Brain pericyte (primary cell): ENCODE results near the gene PPFIBP1.

Experiments used
- DNase-seq: peaks from one replicate; pipeline ENCODE4 v3.0.0-alpha.2; 2012; ENCODE audit warnings: low read depth, low spot score

PPFIBP1 gene

DNA sequence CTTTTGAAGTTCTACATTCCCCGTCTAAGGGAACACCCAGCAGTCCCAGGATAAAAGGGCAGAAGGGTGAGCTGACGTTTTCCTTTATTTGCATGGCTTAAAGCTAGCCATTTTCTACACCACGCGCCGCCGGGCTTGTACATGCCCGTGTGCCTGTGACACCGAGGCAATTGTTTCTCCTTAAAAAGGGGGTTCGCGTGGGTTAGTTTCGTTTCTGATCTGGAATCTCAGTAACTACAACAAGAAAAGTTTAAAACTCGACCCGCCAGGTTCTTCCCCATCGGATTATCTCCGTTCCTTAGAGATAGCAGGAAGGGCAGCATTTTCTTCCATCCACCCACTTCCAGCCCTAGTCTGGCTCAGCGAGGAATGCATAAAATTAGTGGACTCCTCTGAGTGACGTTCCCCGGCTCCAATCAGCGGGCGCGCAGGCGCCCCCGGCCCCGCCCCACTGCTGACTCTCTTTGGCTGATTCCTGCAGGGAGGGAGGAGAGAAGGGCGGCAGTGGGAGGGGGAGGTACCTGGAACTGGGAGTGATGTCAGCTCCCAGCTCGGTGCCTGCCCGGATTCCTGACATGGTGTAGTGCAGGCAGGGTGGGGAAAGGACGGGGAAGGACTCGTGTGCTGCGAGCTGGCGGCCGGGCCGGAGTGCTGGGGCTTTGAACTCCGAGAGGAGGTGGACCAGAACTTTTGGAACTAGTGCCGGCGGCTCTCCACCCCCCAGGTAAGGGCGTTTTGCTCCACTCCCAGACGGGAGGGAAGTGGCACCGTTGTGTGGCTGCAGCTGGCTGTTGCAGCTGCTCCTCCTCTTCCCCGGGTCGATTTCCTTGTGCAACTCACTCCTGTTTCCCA lies at the start of gene PPFIBP1:
PPFIBP1 (plus strand) TSS at position 565 of the 852 bp plus-strand sequence. CDS start 109,191 bp downstream, outside the sequence.
- peak; percentile 91 for DNase-seq

- no peak for DNase-seq
These were observed 49.7 kb upstream of the PPFIBP1 start for GRCh38 chr12:27474344-27474743.

- DNase-seq = no peak
These were observed 47.0 kb upstream of the PPFIBP1 start for GRCh38 chr12:27477049-27477448.

- no peak for DNase-seq
These were observed 45.1 kb upstream of the PPFIBP1 start for GRCh38 chr12:27478949-27479348.

- no peak for DNase-seq
These were observed 44.0 kb upstream of the PPFIBP1 start for GRCh38 chr12:27480016-27480415.

DNA sequence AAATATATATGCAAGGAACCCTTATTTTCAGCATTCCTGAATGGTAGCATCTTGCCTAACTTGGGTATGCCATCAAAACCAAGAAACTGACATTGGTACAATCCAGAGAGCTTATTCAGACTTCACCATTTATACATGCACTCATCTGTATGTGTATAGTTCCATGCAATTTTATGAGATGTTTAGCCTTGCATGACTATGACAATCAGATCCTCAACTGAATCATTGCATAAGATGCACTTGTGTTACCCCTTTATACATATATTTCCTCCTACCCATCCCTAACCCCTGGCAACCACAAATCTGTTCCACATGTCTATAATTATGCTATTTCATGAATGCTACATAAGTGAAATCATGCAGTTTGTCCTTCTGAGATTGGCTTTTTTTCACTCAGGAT lies 37.0 kb upstream of the PPFIBP1 start:
- DNase-seq = no peak

DNA sequence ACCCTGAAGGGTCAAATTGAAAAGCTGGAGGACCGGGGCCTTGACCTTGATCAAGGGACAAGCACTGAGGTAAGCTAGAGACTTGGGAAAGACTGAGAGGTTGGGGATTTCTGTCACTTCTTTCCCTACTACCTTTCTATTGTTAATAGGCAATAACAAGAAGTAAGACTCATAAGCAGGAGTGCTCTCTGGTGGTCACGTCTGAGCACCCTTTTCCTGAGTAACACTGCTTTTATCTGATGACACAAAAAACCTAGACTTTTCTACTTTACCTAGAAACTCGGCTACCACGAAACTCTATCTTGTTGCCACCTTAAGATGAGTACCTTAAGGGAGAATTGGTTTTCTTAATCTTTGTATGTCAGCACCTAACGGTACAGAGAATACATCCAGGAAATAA lies 35.5 kb upstream of the PPFIBP1 start:
- no peak for DNase-seq

DNA sequence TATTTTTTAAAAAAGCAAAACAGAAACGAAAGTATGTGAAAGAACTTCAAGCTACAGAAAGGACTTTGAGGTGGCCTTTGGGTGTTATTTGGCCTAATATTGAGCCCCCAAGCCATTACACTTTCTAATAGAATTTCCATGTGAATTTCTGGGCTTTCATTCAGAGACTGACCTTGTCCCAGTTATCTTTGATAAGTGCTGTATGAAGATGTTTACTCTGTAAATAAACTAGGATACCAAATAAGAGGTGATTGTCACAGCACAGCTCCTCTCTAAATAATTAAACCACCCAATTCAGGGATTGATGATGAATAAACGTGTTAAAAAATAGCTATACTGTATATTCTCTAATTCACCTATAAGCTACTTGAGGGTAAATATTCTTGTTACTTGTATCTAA lies 32.8 kb upstream of the PPFIBP1 start:
- no peak for DNase-seq

GRCh38 chr12:27493260-27493940 lies 30.6 kb upstream of the PPFIBP1 start:
- no peak for DNase-seq

DNA sequence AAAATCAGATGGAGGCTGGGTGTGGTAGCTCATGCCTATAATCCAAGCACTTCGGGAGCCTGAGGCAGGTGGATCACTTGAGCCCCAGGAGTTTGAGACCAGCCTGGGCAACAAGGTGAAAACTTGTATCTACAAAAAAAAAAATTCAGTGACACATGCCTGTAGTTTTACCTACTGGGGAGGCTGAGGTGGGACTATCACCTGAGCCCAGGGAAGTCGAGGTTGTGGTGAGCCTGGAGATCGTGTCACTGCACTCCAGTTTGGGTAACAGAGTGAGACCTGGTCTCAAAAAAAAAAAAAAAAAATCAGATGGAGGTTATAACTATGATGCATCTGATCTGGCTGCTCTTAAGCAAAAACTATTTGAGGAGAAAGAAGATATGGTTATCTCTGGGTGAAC lies 26.6 kb upstream of the PPFIBP1 start:
- DNase-seq = no peak

DNA sequence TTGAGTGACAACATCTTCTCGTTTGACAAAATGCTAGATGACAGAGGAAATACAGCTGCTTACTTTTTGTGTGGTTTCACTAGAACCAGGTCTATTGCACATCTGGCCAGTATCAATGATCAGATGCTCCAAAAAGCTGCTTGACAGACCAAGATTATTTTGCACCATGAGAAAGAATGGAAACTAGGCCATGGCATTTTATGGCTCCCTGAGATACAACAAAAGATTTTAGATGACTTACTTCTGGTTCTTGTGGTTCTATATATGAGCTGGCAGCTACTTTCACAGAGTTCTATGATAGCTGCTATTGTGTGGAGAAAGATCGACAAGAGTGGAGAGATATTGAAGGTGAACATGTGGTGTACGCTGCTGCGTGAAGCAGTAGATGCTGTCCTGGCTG lies 25.9 kb upstream of the PPFIBP1 start:
- no peak for DNase-seq

- DNase-seq = no peak
These were observed 25.2 kb upstream of the PPFIBP1 start for GRCh38 chr12:27498761-27499160.

- DNase-seq = no peak
These were observed 24.6 kb upstream of the PPFIBP1 start for GRCh38 chr12:27499377-27499776.

GRCh38 chr12:27500546-27500945 lies 23.5 kb upstream of the PPFIBP1 start:
- no peak for DNase-seq

- no peak for DNase-seq
These were observed 22.0 kb upstream of the PPFIBP1 start for GRCh38 chr12:27502021-27502435.

DNA sequence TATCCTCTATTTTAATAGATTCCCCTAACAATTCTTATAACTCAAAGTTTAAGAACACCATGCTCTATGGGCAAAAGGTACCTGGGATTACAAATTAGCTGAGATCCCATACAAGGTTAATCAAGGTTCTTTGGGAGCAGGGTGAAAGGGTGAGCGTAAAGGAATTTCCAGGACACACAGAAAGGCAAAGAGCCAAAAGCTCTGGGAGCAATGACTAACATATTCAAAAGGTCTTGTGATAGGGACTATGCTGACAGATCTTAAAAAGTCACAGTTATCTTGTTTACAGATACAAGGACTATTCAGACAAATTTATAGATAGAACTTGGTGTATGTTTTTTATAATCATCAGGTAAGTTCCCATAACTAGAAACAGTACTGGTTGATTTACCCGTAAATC lies 19.5 kb upstream of the PPFIBP1 start:
- DNase-seq = no peak

DNA sequence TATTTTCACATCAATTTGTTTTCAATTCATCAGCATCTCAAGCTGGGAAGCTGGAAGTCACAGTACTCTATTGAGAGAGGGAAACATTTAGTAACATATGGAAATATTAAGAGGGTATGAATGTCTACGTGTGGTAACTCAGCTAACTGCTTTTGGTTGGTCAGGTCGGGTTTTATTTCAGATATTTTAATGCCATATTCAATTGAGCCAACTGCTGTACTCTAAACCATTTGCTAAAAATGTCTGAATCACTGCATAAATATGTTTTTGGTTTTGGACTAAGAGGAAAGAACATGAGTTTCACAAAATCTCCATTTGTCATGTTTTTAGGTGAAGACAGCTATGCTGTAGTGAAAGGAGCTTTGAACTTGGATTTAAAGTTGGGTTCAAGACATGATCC lies 18.9 kb upstream of the PPFIBP1 start:
- DNase-seq = no peak

DNA sequence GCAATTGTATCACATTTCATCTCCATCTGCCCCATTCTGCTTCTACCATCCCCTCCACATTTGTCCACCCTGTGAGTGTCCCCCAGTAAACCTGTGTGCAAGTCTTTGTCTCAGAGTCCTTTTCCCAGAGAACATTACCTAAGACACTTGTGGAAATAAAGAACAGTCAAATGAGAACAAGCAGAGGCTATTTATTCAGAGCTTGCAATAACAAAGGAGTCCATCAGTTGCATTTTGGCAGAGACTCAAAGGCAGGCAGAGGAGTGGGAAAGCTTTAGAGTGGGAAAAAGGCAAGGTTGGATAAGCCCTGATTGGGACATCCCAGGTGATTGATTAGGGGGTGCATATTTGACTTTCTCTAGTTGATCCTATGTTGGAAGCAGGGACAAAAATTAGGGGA lies 18.2 kb upstream of the PPFIBP1 start:
- no peak for DNase-seq

DNA sequence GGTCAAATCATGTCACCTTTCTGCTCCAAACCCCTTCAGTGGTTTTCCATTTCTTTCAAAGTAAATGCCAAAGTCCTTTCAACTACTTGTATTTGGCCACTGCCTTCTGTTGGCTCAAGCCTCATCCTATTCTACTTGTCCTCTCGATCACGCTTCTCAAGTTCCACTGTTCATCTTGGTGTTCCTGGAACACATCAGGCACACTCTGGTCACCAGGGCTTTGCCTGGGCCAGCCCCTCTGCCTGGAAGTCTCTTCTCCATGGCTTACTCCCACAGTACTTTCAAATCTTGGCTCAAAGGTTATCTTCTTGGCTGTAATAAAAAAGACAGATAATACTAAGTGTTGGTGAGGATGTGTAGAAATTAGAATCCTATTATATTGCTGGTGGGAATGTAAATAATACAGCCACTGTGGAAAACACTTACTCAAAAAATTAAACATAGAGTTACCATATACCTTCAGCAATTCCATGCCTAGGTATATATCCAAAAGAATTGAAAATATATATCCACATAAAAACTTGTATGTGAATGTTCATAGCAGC lies 17.3 kb upstream of the PPFIBP1 start:
- no peak for DNase-seq

DNA sequence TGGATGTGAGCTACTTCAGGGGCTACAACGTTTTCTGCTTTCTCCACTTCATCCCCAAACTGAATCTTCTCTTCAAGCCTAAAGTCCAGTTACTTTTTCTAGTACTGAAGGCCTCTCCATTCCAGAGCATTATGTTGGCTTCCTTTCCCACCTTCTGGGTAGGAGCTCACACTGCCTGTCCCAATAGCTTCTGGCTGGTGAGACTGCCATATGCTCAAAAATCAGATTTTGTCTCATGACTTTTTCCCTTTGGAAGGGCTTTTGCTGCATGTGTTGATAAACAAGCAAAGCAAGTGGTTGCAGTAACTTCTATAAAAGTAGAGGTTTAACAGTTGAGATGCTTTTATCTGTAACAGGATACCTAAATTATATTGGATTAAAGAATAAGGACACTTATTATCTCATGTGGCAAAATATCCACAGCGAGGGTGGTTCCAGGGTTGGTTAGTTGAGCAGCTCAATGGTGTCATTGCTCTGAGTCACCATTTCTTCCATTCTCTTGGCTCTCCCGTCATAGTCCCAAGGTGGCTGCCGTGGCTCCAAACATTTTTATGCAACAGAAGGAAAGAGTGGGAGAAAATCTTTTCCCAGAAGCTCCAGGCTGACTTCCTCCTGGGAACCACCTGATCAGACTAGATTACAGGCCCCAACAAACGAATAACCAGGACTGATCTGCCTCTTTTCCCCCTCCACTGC lies 15.1 kb upstream of the PPFIBP1 start:
- DNase-seq = no peak

GRCh38 chr12:27511031-27511722 lies 12.8 kb upstream of the PPFIBP1 start:
- no peak for DNase-seq

DNA sequence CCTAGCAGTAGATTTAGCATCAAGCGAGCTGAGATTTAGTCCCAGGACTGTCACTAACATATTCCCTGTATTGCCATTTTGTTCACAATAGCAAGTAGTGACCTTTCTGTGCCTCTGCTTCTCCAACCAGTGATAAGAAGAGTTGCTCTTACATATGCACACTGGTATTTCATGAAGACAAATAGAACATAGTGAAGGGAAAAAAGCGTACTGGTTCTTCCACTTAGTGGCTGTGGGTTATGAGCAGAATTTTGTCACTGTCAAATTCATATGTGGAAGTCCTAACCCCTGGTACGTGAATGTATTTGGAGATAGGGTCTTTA lies 12.3 kb upstream of the PPFIBP1 start:
- DNase-seq = no peak
